Neural crest cell (in vitro differentiated cells): Measurements from ENCODE around the gene CCDC12. TPM values are rescaled to one million over a fixed set of nuclear protein-coding genes. Genes with fewer than 3 reads are reported as not detected.

ENCODE experiments used
- DNase-seq: peaks from one replicate; pipeline ENCODE4 v3.0.0; 2021; ENCODE audit warnings: low read depth, mixed read lengths, low spot score
- H3K27ac Mint-ChIP-seq: one replicate; pipeline ENCODE4 v1.8.0; 2021; ENCODE audit warnings: mild to moderate bottlenecking, mixed read lengths; ENCODE audit not compliant: unreplicated experiment
- H3K27me3 Mint-ChIP-seq: 2 replicates; pipeline ENCODE4 v1.8.0; 2021; ENCODE audit warnings: low read depth, mild to moderate bottlenecking, mixed read lengths
- H3K36me3 Mint-ChIP-seq: 2 replicates; pipeline ENCODE4 v1.8.0; 2021; ENCODE audit warnings: low read depth, mild to moderate bottlenecking, mixed read lengths
- H3K4me1 Mint-ChIP-seq: 2 replicates; pipeline ENCODE4 v1.8.0; 2021; ENCODE audit warnings: mixed read lengths
- H3K4me3 Mint-ChIP-seq: one replicate; pipeline ENCODE4 v1.8.0; 2021; ENCODE audit warnings: mild to moderate bottlenecking, mixed read lengths
- H3K9me3 Mint-ChIP-seq: 2 replicates; pipeline ENCODE4 v1.8.0; 2021; ENCODE audit warnings: mixed read lengths
- total RNA-seq: library from RNA; stranded (reverse); gene quantifications from 2 replicates; pipeline ENCODE4 v1.2.1, GENCODE V29; 2021
- TF ChIP-seq, protein P1 (sequence below): fragments of 200-600 bp; sonication (generic); conservative IDR thresholded peaks from 2 replicates; pipeline ENCODE4 v1.5.0; 2021; ENCODE audit warnings: antibody characterized with exemption, mild to moderate bottlenecking

Gene CCDC12
- total RNA-seq, 1 donor from 2014 or later, result 54.3 TPM

DNA sequence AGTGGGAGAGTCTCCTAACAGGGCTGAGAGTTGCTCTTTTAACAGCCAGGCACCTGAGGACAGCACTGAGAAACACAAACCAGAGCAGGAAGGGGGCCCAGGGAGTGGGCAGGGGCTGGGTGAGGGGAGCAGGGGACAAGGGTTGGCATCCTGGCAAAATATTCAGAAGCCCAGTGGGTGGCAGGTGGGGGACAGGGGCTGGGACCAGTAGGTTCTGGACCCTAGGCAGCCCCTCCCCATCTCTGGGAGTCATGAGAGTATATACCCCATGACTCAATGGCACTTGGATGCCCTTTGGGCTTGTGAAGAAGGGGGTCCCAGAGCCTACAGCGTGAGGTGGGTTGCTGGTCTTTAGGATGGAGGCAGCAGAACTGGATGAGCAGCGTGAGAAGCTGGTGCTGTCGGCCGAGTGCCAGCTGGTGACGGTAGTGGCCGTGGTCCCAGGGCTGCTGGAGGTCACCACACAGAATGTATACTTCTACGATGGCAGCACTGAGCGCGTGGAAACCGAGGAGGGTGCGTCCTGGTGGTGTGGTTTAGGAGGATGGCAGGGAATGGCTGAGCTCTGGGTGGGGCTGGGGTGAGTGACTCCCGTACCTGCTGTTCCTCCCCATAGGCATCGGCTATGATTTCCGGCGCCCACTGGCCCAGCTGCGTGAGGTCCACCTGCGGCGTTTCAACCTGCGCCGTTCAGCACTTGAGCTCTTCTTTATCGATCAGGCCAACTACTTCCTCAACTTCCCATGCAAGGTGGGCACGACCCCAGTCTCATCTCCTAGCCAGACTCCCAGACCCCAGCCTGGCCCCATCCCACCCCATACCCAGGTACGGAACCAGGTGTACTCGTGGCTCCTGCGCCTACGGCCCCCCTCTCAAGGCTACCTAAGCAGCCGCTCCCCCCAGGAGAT is 27.2 kb upstream of the CCDC12 start:
- TF ChIP-seq, protein P1, sequence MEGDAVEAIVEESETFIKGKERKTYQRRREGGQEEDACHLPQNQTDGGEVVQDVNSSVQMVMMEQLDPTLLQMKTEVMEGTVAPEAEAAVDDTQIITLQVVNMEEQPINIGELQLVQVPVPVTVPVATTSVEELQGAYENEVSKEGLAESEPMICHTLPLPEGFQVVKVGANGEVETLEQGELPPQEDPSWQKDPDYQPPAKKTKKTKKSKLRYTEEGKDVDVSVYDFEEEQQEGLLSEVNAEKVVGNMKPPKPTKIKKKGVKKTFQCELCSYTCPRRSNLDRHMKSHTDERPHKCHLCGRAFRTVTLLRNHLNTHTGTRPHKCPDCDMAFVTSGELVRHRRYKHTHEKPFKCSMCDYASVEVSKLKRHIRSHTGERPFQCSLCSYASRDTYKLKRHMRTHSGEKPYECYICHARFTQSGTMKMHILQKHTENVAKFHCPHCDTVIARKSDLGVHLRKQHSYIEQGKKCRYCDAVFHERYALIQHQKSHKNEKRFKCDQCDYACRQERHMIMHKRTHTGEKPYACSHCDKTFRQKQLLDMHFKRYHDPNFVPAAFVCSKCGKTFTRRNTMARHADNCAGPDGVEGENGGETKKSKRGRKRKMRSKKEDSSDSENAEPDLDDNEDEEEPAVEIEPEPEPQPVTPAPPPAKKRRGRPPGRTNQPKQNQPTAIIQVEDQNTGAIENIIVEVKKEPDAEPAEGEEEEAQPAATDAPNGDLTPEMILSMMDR, result no peak
- DNase-seq, result no peak
- H3K27ac Mint-ChIP-seq, result peak overlapping the region; percentile 67

GRCh38 chr3:47003056-47003410 is 26.5 kb upstream of the CCDC12 start:
- Mint-ChIP-seq H3K27ac (no peak overlapping the region), H3K4me3 (no peak overlapping the region), H3K9me3 (no peaks in the 10 kb centered on the region), H3K27me3 (no peaks in the 10 kb centered on the region), H3K36me3 (no peaks in the 10 kb centered on the region), H3K4me1 (no peaks in the 10 kb centered on the region)
- DNase-seq, result no peak
- TF ChIP-seq, protein P1, result no peak

More for the DNA sequence above, 27.2 kb upstream of the CCDC12 start:
- H3K4me1 Mint-ChIP-seq, result no peaks in the 10 kb centered on the region
- H3K27me3 Mint-ChIP-seq, result no peaks in the 10 kb centered on the region
- H3K4me3 Mint-ChIP-seq, result no peak overlapping the region
- no peaks in the 10 kb centered on the region for H3K36me3 Mint-ChIP-seq
- no peaks in the 10 kb centered on the region for H3K9me3 Mint-ChIP-seq

DNA sequence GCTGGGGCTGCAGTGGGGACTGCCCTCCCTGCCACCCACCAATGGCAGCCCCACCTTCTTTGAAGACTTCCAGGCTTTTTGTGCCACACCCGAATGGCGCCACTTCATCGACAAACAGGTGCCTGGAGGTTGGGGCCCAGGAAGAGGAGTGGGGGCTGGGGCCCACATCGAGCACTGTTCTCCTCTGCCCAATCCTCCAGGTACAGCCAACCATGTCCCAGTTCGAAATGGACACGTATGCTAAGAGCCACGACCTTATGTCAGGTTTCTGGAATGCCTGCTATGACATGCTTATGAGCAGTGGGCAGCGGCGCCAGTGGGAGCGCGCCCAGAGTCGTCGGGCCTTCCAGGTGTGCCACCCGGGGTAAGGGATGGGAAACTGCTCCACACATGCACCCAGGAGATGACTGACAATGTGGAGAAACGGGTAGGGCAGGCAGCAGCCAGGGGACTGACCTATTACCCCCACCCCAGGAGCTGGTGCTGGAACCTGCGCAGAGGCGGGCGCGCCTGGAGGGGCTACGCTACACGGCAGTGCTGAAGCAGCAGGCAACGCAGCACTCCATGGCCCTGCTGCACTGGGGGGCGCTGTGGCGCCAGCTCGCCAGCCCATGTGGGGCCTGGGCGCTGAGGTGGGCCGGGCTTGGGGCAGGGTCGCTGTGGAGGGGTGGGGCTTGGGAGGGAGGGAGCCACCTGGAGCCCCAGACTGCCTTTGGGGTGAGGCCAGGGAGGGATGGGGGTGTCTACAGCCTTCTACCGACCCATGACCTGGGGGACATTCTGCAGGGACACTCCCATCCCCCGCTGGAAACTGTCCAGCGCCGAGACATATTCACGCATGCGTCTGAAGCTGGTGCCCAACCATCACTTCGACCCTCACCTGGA is 25.9 kb upstream of the CCDC12 start:
- TF ChIP-seq, protein P1, result no peak
- Mint-ChIP-seq H3K27me3 (no peaks in the 10 kb centered on the region), H3K27ac (no peak overlapping the region), H3K9me3 (no peaks in the 10 kb centered on the region), H3K4me3 (no peak overlapping the region), H3K36me3 (no peaks in the 10 kb centered on the region), H3K4me1 (no peaks in the 10 kb centered on the region)
- DNase-seq, result no peak

GRCh38 chr3:47001731-47002170 is 25.2 kb upstream of the CCDC12 start:
- Mint-ChIP-seq H3K4me3 (no peak overlapping the region), H3K9me3 (no peaks in the 10 kb centered on the region), H3K4me1 (no peaks in the 10 kb centered on the region), H3K36me3 (no peaks in the 10 kb centered on the region), H3K27ac (no peak overlapping the region), H3K27me3 (no peaks in the 10 kb centered on the region)
- TF ChIP-seq, protein P1, result no peak
- no peak for DNase-seq

- Mint-ChIP-seq H3K27ac (no peak overlapping the region), H3K4me3 (no peak overlapping the region), H3K9me3 (no peaks in the 10 kb centered on the region), H3K36me3 (no peaks in the 10 kb centered on the region), H3K4me1 (no peaks in the 10 kb centered on the region), H3K27me3 (no peaks in the 10 kb centered on the region)
- TF ChIP-seq, protein P1, result no peak
- no peak for DNase-seq
Observed at GRCh38 chr3:47000922-47001730, 24.6 kb upstream of the CCDC12 start.
